HEK293T (cell line): ENCODE measurements around the gene PIGQ.

Experiments
- ARNT ChIP-seq: fragments of 450-650 bp; IDR thresholded peaks from 2 replicates; pipeline ENCODE4 v1.6.1; 2017; ENCODE audit warnings: mild to moderate bottlenecking
- BHLHE40 ChIP-seq: fragments of 450-650 bp; IDR thresholded peaks from 2 replicates; pipeline ENCODE4 v1.6.1; 2016; ENCODE audit warnings: mild to moderate bottlenecking, moderate library complexity, borderline replicate concordance
- CTBP1 ChIP-seq: fragments of 450-650 bp; IDR thresholded peaks from 2 replicates; pipeline ENCODE4 v1.6.1; 2016; ENCODE audit warnings: borderline replicate concordance
- ELF4 ChIP-seq: fragments of 450-650 bp; IDR thresholded peaks from 2 replicates; pipeline ENCODE4 v1.6.1; 2017; ENCODE audit warnings: antibody characterized with exemption
- FOXA1 ChIP-seq: fragments of 450-650 bp; IDR thresholded peaks from 2 replicates; pipeline ENCODE4 v1.6.1; 2016; ENCODE audit warnings: mild to moderate bottlenecking
- LEF1 ChIP-seq: fragments of 450-650 bp; IDR thresholded peaks from 2 replicates; pipeline ENCODE4 v1.6.1; 2017; ENCODE audit warnings: mild to moderate bottlenecking, borderline replicate concordance
- SUZ12 ChIP-seq: fragments of 450-650 bp; IDR thresholded peaks from 2 replicates; pipeline ENCODE4 v1.6.1; 2016; ENCODE audit warnings: mild to moderate bottlenecking

- no peak for TF ChIP-seq ELF4
- no peak for TF ChIP-seq LEF1
- no peak for TF ChIP-seq ARNT
- TF ChIP-seq SUZ12 = no peak
- no peak for TF ChIP-seq CTBP1
- no peak for TF ChIP-seq BHLHE40
- TF ChIP-seq FOXA1 = no peak
These were observed 62.9 kb downstream of the PIGQ start for GRCh38 chr16:632486-633335.
